K562 (cell line): ENCODE results near the gene INTS13. TPM values are rescaled to one million over a fixed set of nuclear protein-coding genes. Genes with fewer than 3 reads are reported as not detected.

ENCODE experiments used
- CREB3L1 ChIP-seq: fragments of 450-650 bp; IDR thresholded peaks from 2 replicates; pipeline ENCODE4 v1.6.1; 2014; ENCODE audit warnings: low read depth, mild to moderate bottlenecking, moderate library complexity, borderline replicate concordance
- ETV1 ChIP-seq: fragments of 450-650 bp; conservative IDR thresholded peaks from 2 replicates; pipeline ENCODE4 v1.6.1; 2016; ENCODE audit warnings: missing genetic modification characterization, control low read depth, low read depth, missing compliant biosample characterization
- HOXB6 ChIP-seq: fragments of 250-450 bp; sonication (Bioruptor Pico); IDR thresholded peaks from 2 replicates; pipeline ENCODE4 v1.5.1; 2022; ENCODE audit warnings: mild to moderate bottlenecking, borderline replicate concordance
- MBD1 ChIP-seq: fragments of 250-450 bp; sonication (Bioruptor Pico); IDR thresholded peaks from 2 replicates; pipeline ENCODE4 v1.8.0; 2022; ENCODE audit warnings: inconsistent platforms
- MYC ChIP-seq, 2 experiments: fragments of 250-450 bp in 1 of 2; sonication (Bioruptor Pico) in 1 of 2; IDR thresholded peaks; 2 replicates each; pipeline versions ENCODE4 v1.5.1 to v1.6.1; 2012 to 2021; ENCODE audit warnings: low read depth in 2 of 2, borderline replicate concordance in 1 of 2, improper control_type of control experiment in 1 of 2, low read length in 1 of 2, mild to moderate bottlenecking in 1 of 2, moderate library complexity in 1 of 2
- PBX2 ChIP-seq, 2 experiments: IDR thresholded peaks in 1 of 2; conservative IDR thresholded peaks in 1 of 2; 2 replicates each; pipeline ENCODE4 v1.6.1; 2016; ENCODE audit warnings: low read depth in 2 of 2, mild to moderate bottlenecking in 1 of 2, missing compliant biosample characterization in 1 of 2, missing genetic modification characterization in 1 of 2, moderate library complexity in 1 of 2
- PHB2 ChIP-seq: fragments of 450-650 bp; IDR thresholded peaks from 2 replicates; pipeline ENCODE4 v1.6.1; 2017; ENCODE audit warnings: low read depth
- POLR2AphosphoS5 ChIP-seq: IDR thresholded peaks from 2 replicates; pipeline ENCODE4 v1.6.1; 2011; ENCODE audit warnings: mild to moderate bottlenecking, low read depth, low read length, moderate library complexity; ENCODE audit not compliant: control insufficient read depth, insufficient read depth
- RBBP5 ChIP-seq: fragments of 200-600 bp; sonication (generic); IDR thresholded peaks from 2 replicates; pipeline ENCODE4 v1.6.1; 2012; ENCODE audit warnings: borderline replicate concordance, mild to moderate bottlenecking, low read length, control low read depth, inconsistent platforms; ENCODE audit not compliant: insufficient read depth, poor library complexity, severe bottlenecking
- SMARCA4 ChIP-seq: fragments of 450-650 bp; IDR thresholded peaks from 2 replicates; pipeline ENCODE4 v1.6.1; 2016
- SP2 ChIP-seq: IDR thresholded peaks from 2 replicates; pipeline ENCODE4 v1.6.1; 2011; ENCODE audit warnings: mild to moderate bottlenecking, low read depth, low read length, moderate library complexity; ENCODE audit not compliant: poor library complexity, severe bottlenecking; ENCODE audit errors: extremely low read depth
- ZNF274 ChIP-seq: IDR thresholded peaks from 2 replicates; pipeline ENCODE4 v1.6.1; 2011; ENCODE audit warnings: low read depth, mild to moderate bottlenecking, low read length, moderate library complexity, borderline replicate concordance
- ZNF311 ChIP-seq: fragments of 250-450 bp; sonication (Bioruptor Pico); IDR thresholded peaks from 2 replicates; pipeline ENCODE4 v1.4.0; 2020; ENCODE audit warnings: mild to moderate bottlenecking, moderate library complexity
- ZNF395 ChIP-seq: fragments of 200-800 bp; sonication (Bioruptor generic); IDR thresholded peaks from 2 replicates; pipeline ENCODE4 v1.6.1; 2017; ENCODE audit warnings: missing genetic modification characterization, missing compliant biosample characterization
- ZNF766 ChIP-seq: fragments of 200-800 bp; sonication (Bioruptor generic); conservative IDR thresholded peaks from 2 replicates; pipeline ENCODE4 v1.6.1; 2016; ENCODE audit warnings: missing genetic modification characterization, missing compliant biosample characterization
- ZNF79 ChIP-seq: fragments of 250-450 bp; sonication (Bioruptor Pico); IDR thresholded peaks from 2 replicates; pipeline ENCODE4 v1.4.0; 2020; ENCODE audit warnings: low read depth, mild to moderate bottlenecking, moderate library complexity
- ZSCAN29 ChIP-seq: fragments of 450-650 bp; IDR thresholded peaks from 2 replicates; pipeline ENCODE4 v1.6.1; 2017
- polyA plus RNA-seq, 8 experiments: library from polyadenylated mRNA; depleted of rRNA in 4 of 8; stranded (reverse) in 5 of 8; unstranded in 3 of 8; fragments of >200 nt; fragmentation: Nextera tagmentation in 2 of 8; fragmentation: Illumina TruSeq in 1 of 8; extraction: Ambion mirVana in 2 of 8; extraction: Trizol in 1 of 8; gene quantifications; 2 replicates each; pipeline versions ENCODE4 v1.2.1 to v1.2.3, GENCODE V29; 2011 to 2014; ENCODE audit warnings: inconsistent platforms in 1 of 8, missing spikeins in 1 of 8
- total RNA-seq, 7 experiments: library from RNA; depleted of rRNA in 6 of 7; stranded (reverse); fragments of >200 nt in 6 of 7; fragmentation: Illumina TruSeq in 2 of 7; extraction: Trizol in 2 of 7; gene quantifications; 2 replicates each; pipeline versions ENCODE4 v1.2.1 to v1.2.3, GENCODE V29; 2011 to 2021; ENCODE audit warnings: low replicate concordance in 1 of 7

Gene INTS13
- total and polyA plus RNA-seq, 9 of the 15 experiments (the other 6 are each of a cell fraction or from before 2014, with no cell fraction given) = 48.3 to 91.8 (median 78.1) TPM

- TF ChIP-seq HOXB6 = no peak
- TF ChIP-seq CREB3L1 = no peak
- TF ChIP-seq ZNF395 (CRISPR knock-in tag) = peak; percentile 62; the same call in 1 of the 2 replicates
- TF ChIP-seq RBBP5 = no peak
- TF ChIP-seq POLR2AphosphoS5 = no peak
- TF ChIP-seq ZNF274 = no peak
- no peak for TF ChIP-seq PHB2
- TF ChIP-seq ZNF311 (CRISPR knock-in tag) = no peak
- no peak for TF ChIP-seq ZNF79 (CRISPR knock-in tag)
- peak; percentile 37; the same call in 1 of the 2 replicates for TF ChIP-seq SMARCA4
- TF ChIP-seq ETV1 (tag) = no peak
- TF ChIP-seq ZSCAN29 = no peak
- TF ChIP-seq MBD1 (CRISPR knock-in tag) = no peak
- TF ChIP-seq ZNF766 (CRISPR knock-in tag) = 0 out of 2 replicates have a peak, but pooled peaks have one; percentile 38
- TF ChIP-seq PBX2 (CRISPR knock-in tag; IDR thresholded peaks at IDR 0.05; ENCODE audit: low read depth) = no peak
- TF ChIP-seq PBX2 (tag; conservative IDR thresholded peaks at IDR 0.05; ENCODE audit: low read depth) = 0 out of 2 replicates have a peak, but pooled peaks have one; percentile 5
- TF ChIP-seq SP2 = no peak
- 0 out of 2 replicates have a peak, but pooled peaks have one; percentile 1 for TF ChIP-seq MYC (IDR thresholded peaks at IDR 0.05; ENCODE audit: low read depth, low read length)
- TF ChIP-seq MYC (CRISPR knock-in tag; IDR thresholded peaks at IDR 0.05; ENCODE audit: borderline replicate concordance, low read depth) = no peak
Measured at GRCh38 chr12:26936559-26937442, 980 bp downstream of the INTS13 start (continued).
